Measurements from ENCODE around the gene CRB1. TPM values are rescaled to one million over a fixed set of nuclear protein-coding genes. Genes with fewer than 3 reads are reported as not detected.

CRB1 gene
- total RNA-seq, 1 donor from 2014 or later, result 0.05 TPM

DNA sequence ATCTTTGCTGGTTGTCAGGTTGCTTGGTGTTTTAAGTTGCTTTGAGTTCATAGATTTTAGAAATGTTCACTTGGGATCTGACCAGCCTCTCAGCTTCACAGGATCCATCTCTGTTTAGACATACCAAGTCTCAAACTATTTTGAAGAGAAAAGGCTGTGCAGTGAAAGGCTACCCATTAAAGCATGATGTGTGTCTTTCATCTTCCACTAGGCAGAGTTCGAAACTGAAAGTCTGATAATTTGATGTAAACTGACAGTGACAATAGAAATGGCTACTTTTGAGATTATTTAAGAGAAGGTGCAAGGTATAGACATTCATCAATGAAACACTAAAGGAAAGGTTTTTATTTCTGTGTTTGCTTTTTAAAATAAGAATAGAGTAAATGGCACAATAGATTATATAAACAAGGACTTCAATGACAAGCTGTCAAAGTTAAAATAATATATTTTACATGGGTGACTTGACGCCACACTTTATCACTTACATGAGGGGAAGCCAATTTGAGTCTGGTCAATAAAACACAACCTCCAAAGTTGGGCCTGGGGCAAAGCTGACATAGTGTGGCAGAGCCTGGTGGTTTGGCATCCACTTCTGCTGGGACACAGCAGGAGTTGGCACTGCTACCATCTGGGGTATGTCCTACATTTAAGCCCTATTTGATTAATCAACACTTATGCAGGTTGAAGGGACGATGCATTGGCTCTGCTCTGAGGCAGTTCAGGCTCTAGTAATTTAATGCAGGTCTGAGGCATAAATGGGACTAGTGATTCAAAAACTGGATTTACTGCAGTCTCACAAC lies 197.7 kb downstream of the CRB1 start:
- intact Hi-C loops (cut with micrococcal nuclease), result no loop called here
- no peaks in the 10 kb centered on the region for H3K36me3 ChIP-seq
- H3K27me3 ChIP-seq (ENCODE audit: low read depth), result no peaks in the 10 kb centered on the region
- TF ChIP-seq CTCF (IDR thresholded peaks at IDR 0.05; ENCODE audit: borderline replicate concordance), result no peak
- no peaks in the 10 kb centered on the region for H3K4me1 ChIP-seq
- DNase-seq, result no peak
- no peaks in the 10 kb centered on the region for H3K9me3 ChIP-seq (replicated peaks)
- H3K27ac ChIP-seq (replicated peaks), result no peak overlapping the region
- no peak overlapping the region for H3K4me3 ChIP-seq

- Histone ChIP-seq H3K27ac (replicated peaks) (no peak overlapping the region), H3K4me1 (peaks cover 4% of the 10 kb centered on the region), H3K9me3 (replicated peaks) (no peaks in the 10 kb centered on the region), H3K27me3 (ENCODE audit: low read depth) (no peaks in the 10 kb centered on the region), H3K36me3 (no peaks in the 10 kb centered on the region), H3K4me3 (no peak overlapping the region)
- intact Hi-C loops (cut with micrococcal nuclease), result no loop called here
- DNase-seq, result no peak
- no peak for TF ChIP-seq CTCF (IDR thresholded peaks at IDR 0.05; ENCODE audit: borderline replicate concordance)
Measured at GRCh38 chr1:197466813-197467212, 198.8 kb downstream of the CRB1 start.

DNA sequence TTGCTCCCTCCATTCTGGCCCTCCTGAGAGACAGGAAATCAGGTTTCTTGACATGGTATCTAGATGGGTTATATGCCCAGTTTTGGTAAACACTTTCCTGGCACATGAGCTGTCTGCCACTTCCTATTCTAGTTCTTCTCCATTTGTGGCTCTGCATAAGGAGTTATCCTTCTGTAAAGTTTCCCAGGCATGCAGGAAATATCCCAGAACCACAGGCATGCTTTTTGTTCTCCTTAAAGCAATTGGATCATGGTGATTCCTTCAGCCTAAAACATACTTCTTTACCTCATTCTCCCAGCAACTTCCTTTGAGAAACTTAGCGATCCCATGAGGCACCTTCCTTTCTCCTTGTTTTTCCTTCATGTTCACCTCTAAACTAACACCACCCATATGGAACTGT lies 199.8 kb downstream of the CRB1 start:
- no peaks in the 10 kb centered on the region for H3K27me3 ChIP-seq (ENCODE audit: low read depth)
- no peak for DNase-seq
- no peak for TF ChIP-seq CTCF (IDR thresholded peaks at IDR 0.05; ENCODE audit: borderline replicate concordance)
- H3K9me3 ChIP-seq (replicated peaks), result no peaks in the 10 kb centered on the region
- H3K36me3 ChIP-seq, result no peaks in the 10 kb centered on the region
- intact Hi-C loops (cut with micrococcal nuclease), result no loop called here
- no peak overlapping the region for H3K27ac ChIP-seq (replicated peaks)
- peaks cover 4% of the 10 kb centered on the region for H3K4me1 ChIP-seq
- H3K4me3 ChIP-seq, result no peak overlapping the region

GRCh38 chr1:197468543-197469175 lies 200.6 kb downstream of the CRB1 start:
- no peaks in the 10 kb centered on the region for H3K9me3 ChIP-seq (replicated peaks)
- H3K4me3 ChIP-seq, result no peak overlapping the region
- intact Hi-C loops (cut with micrococcal nuclease), result no loop called here
- DNase-seq, result no peak
- TF ChIP-seq CTCF (IDR thresholded peaks at IDR 0.05; ENCODE audit: borderline replicate concordance), result no peak
- H3K4me1 ChIP-seq, result peaks cover 4% of the 10 kb centered on the region
- no peaks in the 10 kb centered on the region for H3K27me3 ChIP-seq (ENCODE audit: low read depth)
- no peak overlapping the region for H3K27ac ChIP-seq (replicated peaks)
- H3K36me3 ChIP-seq, result no peaks in the 10 kb centered on the region

GRCh38 chr1:197469620-197470210 lies 201.7 kb downstream of the CRB1 start:
- TF ChIP-seq CTCF (IDR thresholded peaks at IDR 0.05; ENCODE audit: borderline replicate concordance), result no peak
- Histone ChIP-seq H3K27ac (replicated peaks) (no peak overlapping the region), H3K36me3 (no peaks in the 10 kb centered on the region), H3K4me1 (peaks cover 4% of the 10 kb centered on the region), H3K27me3 (ENCODE audit: low read depth) (no peaks in the 10 kb centered on the region), H3K9me3 (replicated peaks) (no peaks in the 10 kb centered on the region), H3K4me3 (no peak overlapping the region)
- intact Hi-C loops (cut with micrococcal nuclease), result no loop called here
- no peak for DNase-seq

All from left ventricle myocardium inferior (tissue), 1 donor.